HG03064 (cell line): ENCODE results near the gene ARHGEF40.

Experiments used
- ATAC-seq: cut with Tn5 transposase; IDR thresholded peaks from one replicate; pipeline ENCODE4 v1.9.1; 2021; ENCODE audit warnings: low read depth; ENCODE audit not compliant: unreplicated experiment

Gene ARHGEF40

DNA sequence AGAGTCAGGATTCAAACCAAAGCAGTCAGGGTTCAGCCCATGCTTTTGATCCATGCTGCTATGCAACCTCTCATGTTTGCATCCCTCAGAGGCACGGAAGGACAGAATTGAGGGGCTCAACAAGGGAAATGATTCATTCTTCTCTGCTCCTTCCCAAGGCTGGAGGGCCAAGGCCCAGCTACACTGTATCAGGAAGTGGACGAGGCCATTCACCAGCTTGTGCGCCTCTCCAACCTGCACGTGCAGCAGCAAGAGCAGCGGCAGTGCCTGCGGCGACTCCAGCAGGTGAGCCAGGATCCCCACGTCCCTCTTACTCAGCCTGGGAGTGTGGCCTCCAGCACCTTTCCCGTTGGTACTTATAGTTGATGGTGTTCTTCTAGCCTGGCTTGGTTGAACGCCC lies 8.6 kb downstream of the ARHGEF40 start:
- no peak for ATAC-seq

GRCh38 chr14:21081521-21082142 lies 11.5 kb downstream of the ARHGEF40 start:
- no peak for ATAC-seq

- no peak for ATAC-seq
Measured at GRCh38 chr14:21083565-21084325, 13.6 kb downstream of the ARHGEF40 start.

DNA sequence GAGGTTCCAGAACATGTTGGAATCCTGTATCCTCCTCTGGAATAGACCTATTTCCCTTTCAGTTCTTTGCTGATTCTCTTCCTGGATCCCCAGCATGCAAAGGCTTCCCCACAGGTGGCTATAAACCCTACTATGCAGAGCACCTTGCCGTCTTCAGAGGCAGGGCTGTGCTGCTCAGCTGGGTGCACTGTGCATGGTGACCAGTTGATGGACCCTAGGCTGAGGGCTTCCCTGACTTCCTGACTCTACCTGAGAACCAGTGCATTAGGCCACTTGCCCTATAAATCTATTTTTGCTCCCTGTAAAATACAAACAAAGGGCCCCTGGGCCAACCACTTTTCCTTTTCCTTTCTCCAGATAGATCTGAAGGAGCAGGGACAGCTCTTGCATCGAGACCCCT lies 14.3 kb downstream of the ARHGEF40 start:
- ATAC-seq = no peak

DNA sequence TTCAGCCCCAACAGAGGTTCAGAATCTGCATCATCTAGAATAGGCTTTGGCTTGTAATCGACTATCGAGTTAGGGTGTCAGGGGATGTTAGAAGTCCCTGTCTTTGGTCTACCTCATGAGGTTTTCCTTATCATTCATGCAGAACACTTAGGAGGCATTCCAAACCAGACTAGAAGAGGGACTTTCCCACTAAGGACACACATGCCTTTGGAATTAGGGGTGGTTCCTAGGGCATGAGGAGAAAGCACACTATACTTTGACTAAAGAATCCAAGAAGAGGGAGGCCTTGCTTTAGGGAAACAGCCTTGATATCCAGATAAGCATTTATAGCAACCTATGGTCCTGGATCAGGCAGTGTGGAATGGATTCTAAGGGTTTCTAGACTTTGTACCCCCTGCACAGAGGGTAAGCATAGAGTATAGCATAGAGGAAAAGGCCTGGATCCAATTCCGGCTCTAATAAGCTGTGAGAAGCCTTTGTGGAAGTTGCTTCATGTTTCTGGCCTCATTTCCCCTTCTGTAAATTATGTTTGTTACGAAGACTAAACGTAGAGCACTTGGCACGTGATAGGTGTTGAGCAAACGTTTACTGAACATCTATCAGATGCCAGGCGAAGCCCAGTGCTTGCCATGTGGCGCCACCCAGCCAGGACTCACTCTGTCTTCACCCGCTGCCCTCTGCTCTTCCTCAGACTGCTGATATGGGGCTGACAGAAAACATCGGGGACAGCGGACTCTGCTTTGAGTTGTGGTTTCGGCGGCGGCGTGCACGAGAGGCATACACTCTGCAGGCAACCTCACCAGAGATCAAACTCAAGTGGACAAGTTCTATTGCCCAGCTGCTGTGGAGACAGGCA lies 15.1 kb downstream of the ARHGEF40 start:
- no peak for ATAC-seq

DNA sequence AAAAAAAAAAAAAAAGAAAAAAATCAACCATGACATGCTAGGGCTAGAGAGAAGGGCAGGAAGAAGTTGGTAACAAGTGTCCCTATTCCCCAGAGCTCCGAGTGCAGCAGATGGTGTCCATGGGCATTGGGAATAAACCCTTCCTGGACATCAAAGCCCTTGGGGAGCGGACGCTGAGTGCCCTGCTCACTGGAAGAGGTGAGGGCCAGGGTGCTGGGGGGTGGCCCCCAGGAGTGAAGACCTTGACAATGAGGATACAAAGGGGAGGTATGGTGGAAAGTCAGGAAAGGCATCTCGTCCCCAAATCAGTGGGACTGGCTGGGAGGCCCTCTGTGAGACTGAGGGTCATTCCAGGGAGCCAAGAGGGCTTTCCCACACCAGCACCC lies 16.8 kb downstream of the ARHGEF40 start:
- no peak for ATAC-seq

- ATAC-seq = no peak
Measured at GRCh38 chr14:21087294-21088091, 17.4 kb downstream of the ARHGEF40 start.

DNA sequence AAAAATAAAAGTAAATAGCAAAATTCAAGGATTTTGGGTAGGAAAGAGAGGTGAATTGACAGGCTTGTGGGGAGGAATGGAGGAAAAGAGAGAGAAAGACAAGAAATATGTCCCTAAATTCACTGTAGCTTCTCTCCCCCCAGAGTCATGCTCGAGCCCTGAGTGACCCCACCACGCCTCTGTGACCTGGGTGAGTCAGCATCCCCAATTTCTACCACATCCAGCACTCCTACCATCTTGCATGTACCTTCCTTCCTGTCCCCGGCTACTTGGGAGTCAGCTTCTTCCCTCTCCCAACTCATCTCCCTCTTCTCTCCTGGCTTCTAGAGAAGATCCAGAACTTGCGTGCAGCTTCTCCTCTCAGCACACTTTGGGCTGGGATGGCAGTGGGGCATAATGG lies 18.6 kb downstream of the ARHGEF40 start:
- no peak for ATAC-seq

DNA sequence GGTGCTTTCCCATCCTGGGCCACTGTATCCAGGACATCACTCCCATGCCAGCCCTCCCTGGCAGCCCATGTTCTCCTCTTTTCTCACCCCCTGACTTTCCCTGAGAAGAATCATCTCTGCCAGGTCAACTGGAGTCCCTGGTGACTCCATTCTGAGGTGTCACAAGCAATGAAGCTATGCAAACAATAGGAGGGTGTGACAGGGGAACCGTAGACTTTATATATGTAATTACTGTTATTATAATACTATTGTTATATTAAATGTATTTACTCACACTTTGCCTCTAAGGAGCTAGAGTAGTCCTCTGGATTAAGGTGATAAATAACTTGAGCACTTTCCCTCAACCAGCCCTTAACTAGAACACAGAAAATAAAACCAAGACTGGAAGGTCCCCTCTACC lies 19.2 kb downstream of the ARHGEF40 start:
- ATAC-seq = no peak

DNA sequence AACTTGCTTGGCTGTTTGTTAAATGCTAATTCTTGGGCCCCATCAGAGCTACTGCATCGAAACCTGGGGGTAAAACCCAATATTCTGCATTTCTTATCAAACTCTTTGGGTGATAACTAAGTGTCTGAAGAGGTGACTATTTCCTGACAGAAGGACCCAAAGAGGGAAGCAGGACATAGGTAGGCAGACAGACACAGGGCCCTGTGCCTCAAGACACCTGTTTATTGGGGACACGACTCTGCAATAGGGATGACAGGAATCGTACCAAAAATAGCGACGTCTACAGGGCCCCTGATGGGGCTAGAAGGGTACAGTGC lies 19.7 kb downstream of the ARHGEF40 start:
- ATAC-seq = no peak

DNA sequence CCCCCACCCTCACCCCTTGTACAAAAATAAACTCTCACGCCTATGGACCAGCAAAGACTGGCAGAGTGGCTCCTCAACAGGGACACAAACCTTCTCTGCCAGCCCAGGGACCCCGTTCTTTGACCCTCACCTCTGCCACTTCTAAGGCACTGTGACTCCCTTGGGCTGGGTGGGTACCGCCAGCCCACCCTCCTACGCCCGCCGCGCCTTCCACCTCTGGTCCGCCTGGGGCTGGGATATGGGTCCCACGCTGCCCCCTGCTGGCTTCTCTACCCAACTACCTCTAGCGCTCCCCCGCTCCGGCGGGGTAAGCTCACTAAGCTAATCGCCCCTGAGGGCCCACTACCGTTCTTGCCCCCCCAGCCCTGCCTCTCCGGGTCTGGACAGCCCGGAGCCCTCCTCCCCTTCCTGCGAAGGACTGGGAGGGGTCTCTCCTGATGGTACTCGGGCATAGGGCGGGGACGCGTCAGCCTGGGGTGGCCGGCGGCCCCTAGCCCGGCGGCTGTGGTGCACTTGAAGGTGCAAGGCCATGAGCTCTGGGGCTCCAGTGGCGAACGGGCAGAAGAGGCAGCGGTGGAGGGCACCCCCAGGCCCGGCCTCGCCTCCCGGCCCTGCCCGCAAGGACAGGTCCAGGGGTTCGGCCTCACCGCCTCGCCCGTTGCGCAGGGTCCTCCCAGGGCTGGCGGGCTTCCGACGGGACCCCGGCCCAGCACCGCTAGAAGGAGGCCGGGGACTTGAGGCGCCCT lies 20.3 kb downstream of the ARHGEF40 start:
- no peak for ATAC-seq

- ATAC-seq = no peak
Measured at GRCh38 chr14:21090940-21091663, 21.0 kb downstream of the ARHGEF40 start.

DNA sequence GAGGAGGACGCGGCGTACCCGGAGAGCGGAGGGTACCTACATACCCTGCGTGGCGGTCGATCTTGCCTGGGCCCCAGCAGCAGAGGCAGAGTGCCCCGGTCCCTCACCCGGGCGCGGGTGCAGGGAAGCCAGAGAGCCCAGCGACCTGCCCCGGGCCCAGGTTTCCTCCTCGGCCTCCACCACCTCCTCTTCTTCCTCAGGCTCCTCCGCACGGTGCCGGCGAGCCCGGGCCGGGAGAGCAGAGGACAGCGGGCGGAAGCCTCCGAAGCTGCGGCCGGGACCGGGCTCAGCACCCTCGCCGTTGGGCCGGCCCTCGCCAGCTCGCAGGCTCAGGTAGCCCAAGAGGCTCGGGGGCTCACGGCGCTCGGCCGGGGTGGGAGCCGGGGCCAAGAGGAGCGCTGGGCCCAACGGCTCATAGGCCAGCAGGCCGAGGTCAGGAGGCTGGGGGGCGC lies 21.7 kb downstream of the ARHGEF40 start:
- no peak for ATAC-seq

DNA sequence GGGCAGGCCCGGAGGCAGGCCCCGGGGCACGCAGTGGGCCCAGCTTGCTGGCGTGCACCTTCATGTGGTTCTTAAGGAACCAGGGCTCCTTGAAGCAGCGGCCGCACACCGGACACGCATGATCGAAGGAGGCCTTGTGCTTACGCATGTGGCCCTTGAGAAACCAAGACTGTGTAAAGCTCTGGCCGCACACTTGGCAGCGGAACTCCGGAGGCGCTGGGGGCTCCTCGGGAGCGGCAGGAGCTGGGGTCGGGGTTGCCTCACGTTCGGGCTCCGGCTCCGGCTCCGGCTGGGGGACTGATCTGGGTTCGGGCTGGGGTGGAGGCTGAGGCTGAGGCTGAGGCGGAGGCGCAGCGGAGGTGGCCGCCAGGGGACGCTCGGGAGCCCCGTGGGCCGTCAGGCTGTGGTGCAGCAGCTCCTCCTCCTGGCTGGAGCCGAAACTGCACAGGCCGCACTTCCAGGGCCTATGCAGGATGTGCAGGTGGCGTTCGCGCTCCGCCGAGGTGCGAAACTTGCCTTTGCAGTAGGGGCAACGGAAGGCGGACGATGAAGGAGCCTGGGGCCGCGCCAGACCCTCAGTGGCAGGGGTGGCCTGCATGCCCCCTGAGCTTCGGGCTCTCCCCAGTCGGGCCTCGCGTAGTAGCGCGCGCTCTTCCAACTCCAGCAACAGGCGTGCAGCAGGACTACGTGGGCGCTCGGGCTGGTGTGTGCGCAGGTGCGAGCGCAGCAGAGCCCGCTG lies 22.3 kb downstream of the ARHGEF40 start:
- ATAC-seq = peak; percentile 76

GRCh38 chr14:21093018-21093417 lies 22.9 kb downstream of the ARHGEF40 start:
- no peak for ATAC-seq

DNA sequence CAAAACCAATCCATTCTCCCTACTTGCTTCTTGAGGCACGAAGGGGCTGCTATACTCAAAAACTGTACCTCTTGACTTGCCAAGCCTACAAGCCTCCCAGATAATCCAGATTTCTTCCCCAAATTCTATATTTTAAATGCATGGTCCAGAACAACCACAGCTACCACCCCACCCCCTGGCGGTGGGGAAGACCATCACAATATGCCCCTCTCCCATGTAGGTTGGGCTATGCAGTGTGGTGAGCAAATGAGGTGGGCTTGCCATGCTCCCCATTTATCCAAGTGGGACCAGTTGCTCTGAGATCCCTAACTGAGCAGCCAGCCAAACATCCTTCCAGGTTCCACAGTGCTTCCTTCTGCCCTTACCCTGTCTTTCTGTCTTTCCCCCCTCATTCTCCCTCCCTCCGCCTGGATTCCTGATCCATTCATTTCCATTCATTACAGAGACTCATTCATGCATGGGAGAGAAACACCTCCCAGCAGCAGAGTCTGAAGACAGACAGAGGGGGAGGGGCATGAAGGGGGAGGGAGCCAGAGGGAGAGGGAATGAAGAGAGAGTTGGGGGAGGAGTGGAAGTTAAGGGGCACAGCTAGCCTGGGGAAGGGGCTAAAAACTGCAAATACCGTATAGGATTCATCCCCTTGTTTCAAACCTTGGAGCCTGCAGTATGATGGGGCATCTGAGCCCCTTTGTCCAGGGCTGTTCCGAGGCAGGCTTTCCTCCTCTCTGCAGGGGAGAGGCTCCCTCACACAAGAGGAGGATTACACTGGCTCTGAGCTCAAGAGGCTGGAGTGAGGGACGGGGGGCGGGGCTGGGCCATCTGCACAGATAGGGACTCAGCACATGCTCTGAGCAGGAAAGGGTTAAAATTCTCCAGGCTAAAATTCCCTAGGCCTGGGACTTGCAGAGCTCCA lies 23.9 kb downstream of the ARHGEF40 start:
- ATAC-seq = no peak

DNA sequence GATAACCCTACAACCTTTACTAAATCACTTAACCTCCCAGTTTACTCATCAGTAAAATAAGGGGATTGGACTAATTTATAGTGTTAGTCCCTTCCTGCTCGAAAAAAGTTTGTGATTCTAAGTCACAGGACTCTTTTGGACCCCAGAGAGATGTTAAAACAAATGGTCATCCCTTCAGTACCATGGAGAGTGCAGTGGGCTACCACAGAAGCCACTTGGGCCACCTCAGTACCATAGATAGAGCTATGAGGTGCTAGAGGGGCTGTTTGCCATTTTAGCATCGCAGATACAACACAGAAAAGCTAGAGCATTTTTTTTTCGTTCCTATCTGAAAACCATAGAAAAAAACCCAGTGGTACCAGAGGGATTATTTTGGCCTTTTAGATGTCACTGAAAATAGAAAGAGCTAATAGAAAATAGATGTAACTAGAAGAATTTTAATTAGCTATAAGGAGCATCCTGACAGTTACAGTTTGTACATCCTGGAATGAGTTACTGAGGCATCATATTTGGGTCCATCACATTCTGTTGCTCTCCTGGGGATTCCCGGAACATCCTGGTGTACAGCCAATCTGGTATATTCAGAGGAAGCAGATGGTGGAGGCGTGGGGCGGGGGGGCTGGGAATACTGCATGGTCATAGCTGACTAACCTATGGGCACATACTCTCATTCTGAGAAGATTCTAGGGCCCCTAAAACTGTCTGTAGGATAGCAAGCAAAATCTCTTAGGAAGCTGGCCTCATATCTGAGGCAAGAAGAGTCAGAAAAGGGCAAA lies 25.5 kb downstream of the ARHGEF40 start:
- no peak for ATAC-seq
